ENCODE measurements around the gene OR13C3.

The OR13C3 gene

DNA sequence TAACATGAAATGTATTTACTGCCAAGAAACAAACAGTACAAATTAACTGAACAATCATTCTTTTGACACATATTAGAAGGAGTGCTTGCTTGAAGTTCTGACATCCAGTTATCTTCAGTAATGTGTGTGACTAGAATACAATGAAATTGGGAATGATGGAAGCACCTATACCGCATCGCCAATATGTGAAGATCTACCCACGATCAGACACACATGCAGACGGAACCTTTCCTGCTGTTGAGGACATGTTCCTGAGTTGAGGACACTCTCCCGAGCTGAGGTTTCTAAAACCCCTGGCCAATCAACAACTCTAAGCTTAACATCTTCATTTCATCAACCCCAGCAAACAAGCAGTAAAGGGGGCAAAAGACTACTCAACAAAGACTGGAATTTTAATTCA is at the start of gene OR13C3:
TSS of gene OR13C3 (minus strand) at position 101 of the 400 bp plus-strand sequence. CDS start 133 bp downstream, outside the sequence.
- H3K36me3 ChIP-seq (ENCODE audit: control insufficient read depth, low read depth, low read length) = no peaks in the 10 kb centered on the region
- H3K4me3 ChIP-seq (ENCODE audit: low read length) = no peak within 1 kb of the TSS
- H3K4me1 ChIP-seq (ENCODE audit: control insufficient read depth, low read depth, low read length) = peaks cover 4% of the 10 kb centered on the region
- H3K9ac ChIP-seq (ENCODE audit: low read length) = no peak within 1 kb of the TSS
- no peaks in the 10 kb centered on the region for H3K9me3 ChIP-seq (ENCODE audit: control insufficient read depth, low read depth, low read length)
- no peak within 1 kb of the TSS for H3K27ac ChIP-seq (ENCODE audit: low read length)
- no peaks in the 10 kb centered on the region for H3K27me3 ChIP-seq (ENCODE audit: control insufficient read depth, insufficient read depth, low read length)

- Histone ChIP-seq H3K36me3 (ENCODE audit: control insufficient read depth, low read depth, low read length) (no peaks in the 10 kb centered on the region), H3K4me3 (ENCODE audit: low read length) (no peak overlapping the region), H3K27ac (ENCODE audit: low read length) (no peak overlapping the region), H3K27me3 (ENCODE audit: control insufficient read depth, insufficient read depth, low read length) (no peaks in the 10 kb centered on the region), H3K9me3 (ENCODE audit: control insufficient read depth, low read depth, low read length) (no peaks in the 10 kb centered on the region), H3K4me1 (ENCODE audit: control insufficient read depth, low read depth, low read length) (no peaks in the 10 kb centered on the region), H3K9ac (ENCODE audit: low read length) (no peak overlapping the region)
Measured at GRCh38 chr9:104580562-104580961, 43.9 kb upstream of the OR13C3 start.

- no peak overlapping the region for H3K9ac ChIP-seq (ENCODE audit: low read length)
- H3K36me3 ChIP-seq (ENCODE audit: control insufficient read depth, low read depth, low read length) = no peaks in the 10 kb centered on the region
- H3K27ac ChIP-seq (ENCODE audit: low read length) = no peak overlapping the region
- H3K9me3 ChIP-seq (ENCODE audit: control insufficient read depth, low read depth, low read length) = peaks cover 6% of the 10 kb centered on the region
- no peaks in the 10 kb centered on the region for H3K27me3 ChIP-seq (ENCODE audit: control insufficient read depth, insufficient read depth, low read length)
- no peaks in the 10 kb centered on the region for H3K4me1 ChIP-seq (ENCODE audit: control insufficient read depth, low read depth, low read length)
- H3K4me3 ChIP-seq (ENCODE audit: low read length) = no peak overlapping the region
Measured at GRCh38 chr9:104577263-104577662, 40.6 kb upstream of the OR13C3 start.

- Histone ChIP-seq H3K4me3 (ENCODE audit: low read length) (no peak overlapping the region), H3K27ac (ENCODE audit: low read length) (no peak overlapping the region), H3K27me3 (ENCODE audit: control insufficient read depth, insufficient read depth, low read length) (no peaks in the 10 kb centered on the region), H3K9me3 (ENCODE audit: control insufficient read depth, low read depth, low read length) (peaks cover 6% of the 10 kb centered on the region), H3K4me1 (ENCODE audit: control insufficient read depth, low read depth, low read length) (no peaks in the 10 kb centered on the region), H3K36me3 (ENCODE audit: control insufficient read depth, low read depth, low read length) (no peaks in the 10 kb centered on the region), H3K9ac (ENCODE audit: low read length) (no peak overlapping the region)
Measured at GRCh38 chr9:104575456-104575855, 38.8 kb upstream of the OR13C3 start.

DNA sequence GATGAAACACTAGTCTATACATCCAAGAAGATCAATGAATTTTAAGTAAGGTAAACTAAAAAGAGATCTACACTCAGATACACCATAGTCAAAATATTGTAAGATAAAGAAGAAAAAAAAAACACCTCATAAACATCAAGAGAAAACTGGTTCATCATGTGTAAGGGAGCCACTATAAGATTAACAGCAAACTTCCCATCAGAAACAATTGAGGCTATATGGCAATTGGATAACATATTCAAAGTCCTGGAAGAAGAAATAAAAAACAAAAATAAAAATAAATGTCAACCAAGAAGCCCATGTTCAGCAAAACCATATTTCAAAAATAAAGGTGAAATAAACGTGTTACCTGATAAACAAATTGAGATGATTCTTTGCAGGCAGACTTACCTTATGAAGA is 36.0 kb upstream of the OR13C3 start:
- H3K4me1 ChIP-seq (ENCODE audit: control insufficient read depth, low read depth, low read length) = no peaks in the 10 kb centered on the region
- peaks cover 6% of the 10 kb centered on the region for H3K9me3 ChIP-seq (ENCODE audit: control insufficient read depth, low read depth, low read length)
- H3K36me3 ChIP-seq (ENCODE audit: control insufficient read depth, low read depth, low read length) = no peaks in the 10 kb centered on the region
- H3K27me3 ChIP-seq (ENCODE audit: control insufficient read depth, insufficient read depth, low read length) = no peaks in the 10 kb centered on the region
- no peak overlapping the region for H3K4me3 ChIP-seq (ENCODE audit: low read length)
- H3K27ac ChIP-seq (ENCODE audit: low read length) = no peak overlapping the region
- no peak overlapping the region for H3K9ac ChIP-seq (ENCODE audit: low read length)

- Histone ChIP-seq H3K4me1 (ENCODE audit: control insufficient read depth, low read depth, low read length) (no peaks in the 10 kb centered on the region), H3K4me3 (ENCODE audit: low read length) (no peak within 1 kb of the TSS), H3K9me3 (ENCODE audit: control insufficient read depth, low read depth, low read length) (peaks cover 6% of the 10 kb centered on the region), H3K36me3 (ENCODE audit: control insufficient read depth, low read depth, low read length) (no peaks in the 10 kb centered on the region), H3K27me3 (ENCODE audit: control insufficient read depth, insufficient read depth, low read length) (no peaks in the 10 kb centered on the region), H3K9ac (ENCODE audit: low read length) (no peak within 1 kb of the TSS), H3K27ac (ENCODE audit: low read length) (no peak within 1 kb of the TSS)
Measured at GRCh38 chr9:104568868-104569267, 32.2 kb upstream of the OR13C3 start, which contains the start of gene OR13C8. TSS of gene OR13C8 (plus strand) at chr9:104569168. CDS start at chr9:104569168, 0 bp downstream.

- Histone ChIP-seq H3K27ac (ENCODE audit: low read length) (no peak overlapping the region), H3K36me3 (ENCODE audit: control insufficient read depth, low read depth, low read length) (no peaks in the 10 kb centered on the region), H3K9me3 (ENCODE audit: control insufficient read depth, low read depth, low read length) (no peaks in the 10 kb centered on the region), H3K27me3 (ENCODE audit: control insufficient read depth, insufficient read depth, low read length) (no peaks in the 10 kb centered on the region), H3K9ac (ENCODE audit: low read length) (no peak overlapping the region), H3K4me1 (ENCODE audit: control insufficient read depth, low read depth, low read length) (no peaks in the 10 kb centered on the region), H3K4me3 (ENCODE audit: low read length) (no peak overlapping the region)
Measured at GRCh38 chr9:104564358-104564757, 27.7 kb upstream of the OR13C3 start.

DNA sequence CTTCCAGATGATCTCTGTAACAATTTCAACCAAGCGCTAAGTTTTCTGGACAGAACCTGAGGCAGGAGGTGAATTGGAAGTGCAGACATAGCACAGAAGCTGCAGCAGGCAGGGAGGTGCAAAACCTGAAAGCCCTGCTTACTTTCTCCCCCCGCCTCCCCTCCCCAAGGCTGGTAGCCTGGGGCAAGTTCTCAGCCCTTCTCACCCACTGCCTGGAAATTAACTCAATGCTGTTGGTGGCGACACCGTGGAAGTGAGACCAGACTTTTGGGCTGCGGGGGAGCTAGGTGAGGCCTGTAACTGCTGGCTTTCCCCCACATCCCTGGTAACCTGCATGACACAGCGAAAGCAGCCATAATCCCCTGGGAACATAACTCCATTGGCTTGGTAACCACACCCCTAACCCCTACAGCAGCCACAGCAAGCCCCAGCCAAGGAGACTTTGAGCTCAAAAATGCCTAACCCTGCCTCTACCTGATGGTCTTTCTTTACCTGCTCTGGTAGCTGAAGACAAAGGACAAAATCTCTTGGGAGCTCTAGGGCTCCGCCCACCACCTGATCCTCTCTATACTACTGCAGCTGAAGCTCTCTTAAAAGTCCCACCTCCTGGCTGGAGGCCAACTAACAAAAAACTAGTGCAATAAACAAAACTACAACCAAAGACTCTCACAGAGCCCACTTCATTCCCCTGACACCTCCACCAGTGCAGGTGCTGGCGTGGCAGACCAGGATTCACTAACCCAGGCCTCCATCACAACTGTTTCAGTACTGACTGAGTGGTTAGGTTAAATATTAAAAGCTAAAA is 20.4 kb upstream of the OR13C3 start:
- H3K27ac ChIP-seq (ENCODE audit: low read length) = no peak overlapping the region
- no peaks in the 10 kb centered on the region for H3K9me3 ChIP-seq (ENCODE audit: control insufficient read depth, low read depth, low read length)
- no peaks in the 10 kb centered on the region for H3K27me3 ChIP-seq (ENCODE audit: control insufficient read depth, insufficient read depth, low read length)
- H3K9ac ChIP-seq (ENCODE audit: low read length) = no peak overlapping the region
- H3K4me3 ChIP-seq (ENCODE audit: low read length) = no peak overlapping the region
- H3K4me1 ChIP-seq (ENCODE audit: control insufficient read depth, low read depth, low read length) = no peaks in the 10 kb centered on the region
- no peaks in the 10 kb centered on the region for H3K36me3 ChIP-seq (ENCODE audit: control insufficient read depth, low read depth, low read length)

- H3K9me3 ChIP-seq (ENCODE audit: control insufficient read depth, low read depth, low read length) = no peaks in the 10 kb centered on the region
- H3K4me3 ChIP-seq (ENCODE audit: low read length) = no peak overlapping the region
- no peaks in the 10 kb centered on the region for H3K27me3 ChIP-seq (ENCODE audit: control insufficient read depth, insufficient read depth, low read length)
- no peak overlapping the region for H3K9ac ChIP-seq (ENCODE audit: low read length)
- no peaks in the 10 kb centered on the region for H3K4me1 ChIP-seq (ENCODE audit: control insufficient read depth, low read depth, low read length)
- no peak overlapping the region for H3K27ac ChIP-seq (ENCODE audit: low read length)
- no peaks in the 10 kb centered on the region for H3K36me3 ChIP-seq (ENCODE audit: control insufficient read depth, low read depth, low read length)
Measured at GRCh38 chr9:104555521-104555920, 18.9 kb upstream of the OR13C3 start.

GRCh38 chr9:104553261-104553660 is 16.6 kb upstream of the OR13C3 start:
- Histone ChIP-seq H3K27me3 (ENCODE audit: control insufficient read depth, insufficient read depth, low read length) (no peaks in the 10 kb centered on the region), H3K9ac (ENCODE audit: low read length) (no peak overlapping the region), H3K9me3 (ENCODE audit: control insufficient read depth, low read depth, low read length) (no peaks in the 10 kb centered on the region), H3K4me3 (ENCODE audit: low read length) (no peak overlapping the region), H3K27ac (ENCODE audit: low read length) (no peak overlapping the region), H3K36me3 (ENCODE audit: control insufficient read depth, low read depth, low read length) (no peaks in the 10 kb centered on the region), H3K4me1 (ENCODE audit: control insufficient read depth, low read depth, low read length) (no peaks in the 10 kb centered on the region)

DNA sequence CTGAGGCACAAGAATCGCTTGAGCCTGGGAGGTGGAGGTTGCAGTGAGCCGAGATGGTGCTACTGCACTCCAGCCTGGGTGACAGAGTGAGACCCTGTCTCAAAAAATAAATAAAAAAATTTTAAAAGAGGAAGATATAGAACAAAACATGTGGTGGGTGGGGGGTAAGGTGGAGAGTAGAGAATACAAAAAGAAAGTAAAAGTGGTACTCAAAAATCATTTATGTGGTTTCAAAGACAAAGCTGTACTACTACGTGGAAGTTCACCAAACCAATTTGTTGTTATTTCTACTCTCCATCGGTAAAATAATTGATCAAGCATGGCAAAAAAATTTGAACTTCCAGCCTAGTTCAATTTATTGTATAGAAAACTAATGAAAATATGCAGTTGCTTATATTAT is 8.0 kb upstream of the OR13C3 start:
- Histone ChIP-seq H3K4me1 (ENCODE audit: control insufficient read depth, low read depth, low read length) (no peaks in the 10 kb centered on the region), H3K4me3 (ENCODE audit: low read length) (no peak overlapping the region), H3K9ac (ENCODE audit: low read length) (no peak overlapping the region), H3K27me3 (ENCODE audit: control insufficient read depth, insufficient read depth, low read length) (no peaks in the 10 kb centered on the region), H3K27ac (ENCODE audit: low read length) (no peak overlapping the region), H3K36me3 (ENCODE audit: control insufficient read depth, low read depth, low read length) (no peaks in the 10 kb centered on the region), H3K9me3 (ENCODE audit: control insufficient read depth, low read depth, low read length) (no peaks in the 10 kb centered on the region)

GRCh38 chr9:104539275-104539674 is 2.6 kb upstream of the OR13C3 start:
- Histone ChIP-seq H3K4me3 (ENCODE audit: low read length) (no peak overlapping the region), H3K9ac (ENCODE audit: low read length) (no peak overlapping the region), H3K36me3 (ENCODE audit: control insufficient read depth, low read depth, low read length) (no peaks in the 10 kb centered on the region), H3K27ac (ENCODE audit: low read length) (no peak overlapping the region), H3K9me3 (ENCODE audit: control insufficient read depth, low read depth, low read length) (no peaks in the 10 kb centered on the region), H3K4me1 (ENCODE audit: control insufficient read depth, low read depth, low read length) (no peaks in the 10 kb centered on the region), H3K27me3 (ENCODE audit: control insufficient read depth, insufficient read depth, low read length) (no peaks in the 10 kb centered on the region)

Measured in iPS-18a (cell line).